Measurements from ENCODE around the gene CPNE8.

- TF ChIP-seq MAX (IDR thresholded peaks at IDR 0.05) (no peak), CEBPB (IDR thresholded peaks at IDR 0.05) (no peak), TAF1 (IDR thresholded peaks at IDR 0.05; ENCODE audit: low read depth) (no peak), TCF12 (IDR thresholded peaks at IDR 0.05; ENCODE audit: low read depth) (no peak), RAD21 (IDR thresholded peaks at IDR 0.05; ENCODE audit: low read depth) (no peak), REST (IDR thresholded peaks at IDR 0.05; ENCODE audit: low read depth) (no peak), EP300 (IDR thresholded peaks at IDR 0.05; ENCODE audit: borderline replicate concordance) (no peak), USF1 (IDR thresholded peaks at IDR 0.05) (no peak), TEAD4 (IDR thresholded peaks at IDR 0.05) (no peak), YY1 (IDR thresholded peaks at IDR 0.05; ENCODE audit: low read depth) (no peak), ZBTB7A (IDR thresholded peaks at IDR 0.05; ENCODE audit: low read depth) (no peak)
These were observed 251.7 kb downstream of the CPNE8 start for GRCh38 chr12:38653650-38654049.

All from Ishikawa (cell line).